ENCODE data around the gene BNC2. TPM values are rescaled to one million over a fixed set of nuclear protein-coding genes. Genes with fewer than 3 reads are reported as not detected.

BNC2 gene
- polyA plus RNA-seq, 1 experiment = 17.5 TPM

- POLR2A ChIA-PET = no interaction called here
- Histone ChIP-seq H3K36me3 (ENCODE audit: control insufficient read depth, insufficient read depth, low read length) (no peaks in the 10 kb centered on the region; the same call in 1 of the 2 replicates), H3K4me3 (ENCODE audit: low read depth, low read length) (no peak overlapping the region), H3K27me3 (ENCODE audit: control insufficient read depth, insufficient read depth, low read length) (no peaks in the 10 kb centered on the region)
- TF ChIP-seq CTCF (IDR thresholded peaks at IDR 0.05; ENCODE audit: insufficient read depth, low read depth, low read length) = no peak
- CTCF ChIA-PET = no interaction called here
- DNase-seq (ENCODE audit: low read depth) = no peak
Observed at GRCh38 chr9:16767366-16767765, 103.1 kb downstream of the BNC2 start.

DNA sequence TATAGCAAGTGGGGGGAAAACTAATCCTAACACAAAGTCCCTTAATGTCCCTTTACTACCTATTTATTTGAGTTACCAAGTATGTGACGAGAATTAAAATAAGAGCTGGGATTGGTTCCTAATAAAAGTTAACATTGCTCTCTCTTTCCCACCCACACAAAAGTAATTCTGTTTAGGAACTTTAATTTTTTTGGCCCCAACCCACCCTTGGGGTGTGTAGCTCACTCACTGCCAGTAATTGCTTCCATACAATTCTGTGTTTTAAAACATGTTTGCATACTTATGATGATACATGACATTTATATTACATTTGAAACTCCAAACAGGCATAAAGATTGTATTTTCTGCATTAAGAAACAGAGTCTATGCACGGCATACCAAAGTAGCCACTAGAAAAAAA is 106.5 kb downstream of the BNC2 start:
- H3K27me3 ChIP-seq (ENCODE audit: control insufficient read depth, insufficient read depth, low read length) = no peaks in the 10 kb centered on the region
- ChIA-PET CTCF (interaction anchor here (1.2 kb wide), 1 partner anchor 25 kb away, joined by 3 read pairs; no protein-coding TSS in a partner anchor), POLR2A (no interaction called here)
- H3K36me3 ChIP-seq (ENCODE audit: control insufficient read depth, insufficient read depth, low read length) = no peaks in the 10 kb centered on the region
- DNase-seq (ENCODE audit: low read depth) = no peak
- no peak overlapping the region for H3K4me3 ChIP-seq (ENCODE audit: low read depth, low read length)
- TF ChIP-seq CTCF (IDR thresholded peaks at IDR 0.05; ENCODE audit: insufficient read depth, low read depth, low read length) = no peak

- no peaks in the 10 kb centered on the region for H3K27me3 ChIP-seq (ENCODE audit: control insufficient read depth, insufficient read depth, low read length)
- H3K4me3 ChIP-seq (ENCODE audit: low read depth, low read length) = no peak overlapping the region
- TF ChIP-seq CTCF (IDR thresholded peaks at IDR 0.05; ENCODE audit: insufficient read depth, low read depth, low read length) = no peak
- no peak for DNase-seq (ENCODE audit: low read depth)
- H3K36me3 ChIP-seq (ENCODE audit: control insufficient read depth, insufficient read depth, low read length) = no peaks in the 10 kb centered on the region
- POLR2A ChIA-PET = no interaction called here
- CTCF ChIA-PET = no interaction called here
Observed at GRCh38 chr9:16755467-16756160, 114.9 kb downstream of the BNC2 start.

GRCh38 chr9:16754662-16755061 is 115.8 kb downstream of the BNC2 start:
- ChIA-PET POLR2A (no interaction called here), CTCF (no interaction called here)
- H3K4me3 ChIP-seq (ENCODE audit: low read depth, low read length) = no peak overlapping the region
- no peaks in the 10 kb centered on the region for H3K36me3 ChIP-seq (ENCODE audit: control insufficient read depth, insufficient read depth, low read length)
- no peak for DNase-seq (ENCODE audit: low read depth)
- no peak for TF ChIP-seq CTCF (IDR thresholded peaks at IDR 0.05; ENCODE audit: insufficient read depth, low read depth, low read length)
- H3K27me3 ChIP-seq (ENCODE audit: control insufficient read depth, insufficient read depth, low read length) = no peaks in the 10 kb centered on the region

- no peak for DNase-seq (ENCODE audit: low read depth)
- Histone ChIP-seq H3K36me3 (ENCODE audit: control insufficient read depth, insufficient read depth, low read length) (no peaks in the 10 kb centered on the region), H3K4me3 (ENCODE audit: low read depth, low read length) (no peak overlapping the region), H3K27me3 (ENCODE audit: control insufficient read depth, insufficient read depth, low read length) (no peaks in the 10 kb centered on the region)
- ChIA-PET POLR2A (no interaction called here), CTCF (interaction anchor here (1.2 kb wide), 1 partner anchor 12 kb away, joined by 3 read pairs; no protein-coding TSS in a partner anchor)
- TF ChIP-seq CTCF (IDR thresholded peaks at IDR 0.05; ENCODE audit: insufficient read depth, low read depth, low read length) = no peak
Observed at GRCh38 chr9:16753256-16753655, 117.2 kb downstream of the BNC2 start.
